ENCODE results near the gene GORASP2.

The GORASP2 gene

GRCh38 chr2:170923799-170924198 lies 5.3 kb upstream of the GORASP2 start:
- DNase-seq = no peak

- no peak for DNase-seq
Observed at GRCh38 chr2:170924969-170925368, 4.1 kb upstream of the GORASP2 start.

- DNase-seq = no peak
Observed at GRCh38 chr2:170925923-170926322, 3.1 kb upstream of the GORASP2 start.

- no peak for DNase-seq
Observed at GRCh38 chr2:170926743-170927297, 2.2 kb upstream of the GORASP2 start.

GRCh38 chr2:170928036-170928823 lies 823 bp upstream of the GORASP2 start:
- DNase-seq = peak; percentile 6 to 23

GRCh38 chr2:170929686-170930050 lies 615 bp downstream of the GORASP2 start:
- DNase-seq = peak in 1 of 2 experiments; percentile 18

- DNase-seq = peak; percentile 31 to 46
Observed at GRCh38 chr2:170930131-170930990, 1.3 kb downstream of the GORASP2 start.

GRCh38 chr2:170930991-170931266 lies 1.9 kb downstream of the GORASP2 start:
- DNase-seq = no peak

GRCh38 chr2:170932166-170932565 lies 3.1 kb downstream of the GORASP2 start:
- DNase-seq = no peak

- DNase-seq = no peak
Observed at GRCh38 chr2:170932948-170933347, 3.9 kb downstream of the GORASP2 start.

- no peak for DNase-seq
Observed at GRCh38 chr2:170937709-170938379, 8.8 kb downstream of the GORASP2 start.

GRCh38 chr2:170940066-170940465 lies 11.0 kb downstream of the GORASP2 start:
- no peak for DNase-seq

GRCh38 chr2:170942615-170943014 lies 13.6 kb downstream of the GORASP2 start:
- DNase-seq = no peak

- no peak for DNase-seq
Observed at GRCh38 chr2:170943041-170943440, 14.0 kb downstream of the GORASP2 start.

- no peak for DNase-seq
Observed at GRCh38 chr2:170943596-170943995, 14.5 kb downstream of the GORASP2 start.

- DNase-seq = no peak
Observed at GRCh38 chr2:170944545-170944944, 15.5 kb downstream of the GORASP2 start.

GRCh38 chr2:170949415-170949814 lies 20.4 kb downstream of the GORASP2 start:
- no peak for DNase-seq

- DNase-seq = no peak
Observed at GRCh38 chr2:170950221-170950761, 21.2 kb downstream of the GORASP2 start.

- no peak for DNase-seq
Observed at GRCh38 chr2:170953941-170954340, 24.9 kb downstream of the GORASP2 start.

GRCh38 chr2:170963386-170963785 lies 34.3 kb downstream of the GORASP2 start:
- DNase-seq = no peak

GRCh38 chr2:170965446-170966225 lies 36.6 kb downstream of the GORASP2 start:
- DNase-seq = no peak
